HepG2 (cell line): Measurements from ENCODE around the gene MRFAP1. TPM values are rescaled to one million over a fixed set of nuclear protein-coding genes. Genes with fewer than 3 reads are reported as not detected.

Source experiments
- CEBPG ChIP-seq: IDR thresholded peaks from 2 replicates; pipeline ENCODE4 v1.6.1; 2016
- FIP1L1 ChIP-seq: fragments of 200-400 bp; formaldehyde crosslinking; IDR thresholded peaks from 2 replicates; pipeline ENCODE4 v1.6.1; 2018; ENCODE audit warnings: low read depth, mild to moderate bottlenecking, low read length, moderate library complexity, borderline replicate concordance; ENCODE audit not compliant: insufficient read depth
- HDAC6 ChIP-seq: fragments of 200-600 bp; sonication (generic); IDR thresholded peaks from 2 replicates; pipeline ENCODE4 v1.7.0; 2017; ENCODE audit warnings: mild to moderate bottlenecking, antibody characterized with exemption, low read length, low read depth
- HNRNPK ChIP-seq: fragments of 200-400 bp; formaldehyde crosslinking; IDR thresholded peaks from 2 replicates; pipeline ENCODE4 v1.6.1; 2018; ENCODE audit warnings: low read length, low read depth, moderate library complexity, mild to moderate bottlenecking; ENCODE audit not compliant: poor library complexity, severe bottlenecking
- HOXD1 ChIP-seq: sonication (generic); formaldehyde crosslinking; IDR thresholded peaks from 2 replicates; pipeline ENCODE4 v1.5.0; 2020; ENCODE audit warnings: missing genetic modification reagents
- NBN ChIP-seq: fragments of 450-650 bp; conservative IDR thresholded peaks from 2 replicates; pipeline ENCODE4 v1.6.1; 2017
- NCOA1 ChIP-seq: sonication (generic); formaldehyde crosslinking; IDR thresholded peaks from 2 replicates; pipeline ENCODE4 v1.9.0; 2021; ENCODE audit warnings: missing genetic modification reagents
- NFIC ChIP-seq: IDR thresholded peaks from 2 replicates; pipeline ENCODE4 v1.6.1; 2012; ENCODE audit warnings: mild to moderate bottlenecking, low read length, inconsistent platforms
- NRL ChIP-seq: sonication (generic); formaldehyde crosslinking; IDR thresholded peaks from 2 replicates; pipeline ENCODE4 v1.5.0; 2020; ENCODE audit warnings: missing genetic modification reagents, mild to moderate bottlenecking, moderate library complexity, borderline replicate concordance
- SRSF9 ChIP-seq: fragments of 200-400 bp; formaldehyde crosslinking; IDR thresholded peaks from 2 replicates; pipeline ENCODE4 v1.6.1; 2018; ENCODE audit warnings: borderline replicate concordance, mild to moderate bottlenecking, low read depth, low read length; ENCODE audit not compliant: insufficient read depth, poor library complexity, severe bottlenecking
- SSRP1 ChIP-seq: IDR thresholded peaks from 2 replicates; pipeline ENCODE4 v1.6.1; 2016; ENCODE audit warnings: control low read depth
- ZC3H4 ChIP-seq: sonication (generic); formaldehyde crosslinking; IDR thresholded peaks from 2 replicates; pipeline ENCODE4 v1.4.0; 2020; ENCODE audit warnings: missing genetic modification reagents, borderline replicate concordance
- ZFP1 ChIP-seq: IDR thresholded peaks from 2 replicates; pipeline ENCODE4 v1.6.1; 2016
- ZIK1 ChIP-seq: sonication (generic); formaldehyde crosslinking; IDR thresholded peaks from 2 replicates; pipeline ENCODE4 v1.5.0; 2020; ENCODE audit warnings: mild to moderate bottlenecking, low read depth, missing genetic modification reagents, borderline replicate concordance
- ZNF33A ChIP-seq: sonication (generic); formaldehyde crosslinking; IDR thresholded peaks from 2 replicates; pipeline ENCODE4 v1.5.1; 2020; ENCODE audit warnings: missing genetic modification reagents, mild to moderate bottlenecking, moderate library complexity, borderline replicate concordance
- ZNF616 ChIP-seq: sonication (generic); formaldehyde crosslinking; IDR thresholded peaks from 2 replicates; pipeline ENCODE4 v1.5.0; 2020; ENCODE audit warnings: low read depth, mild to moderate bottlenecking, missing genetic modification reagents
- polyA plus RNA-seq, 8 experiments: library from polyadenylated mRNA; depleted of rRNA in 3 of 8; stranded (reverse) in 7 of 8; unstranded in 1 of 8; fragments of >200 nt; fragmentation: Illumina TruSeq in 4 of 8; extraction: Trizol in 4 of 8; gene quantifications; 2 replicates each; pipeline versions ENCODE4 v1.2.1 to v1.2.3, GENCODE V29; 2011 to 2016; ENCODE audit warnings: low read depth in 4 of 8, missing spikeins in 1 of 8, mixed read lengths in 1 of 8; ENCODE audit not compliant: insufficient read depth in 1 of 8
- total RNA-seq, 5 experiments: library from RNA; depleted of rRNA; stranded (reverse); fragments of >200 nt; fragmentation: Illumina TruSeq; extraction: Trizol; gene quantifications; 2 replicates each; pipeline ENCODE4 v1.2.3, GENCODE V29; 2016; ENCODE audit warnings: low read depth in 1 of 5
- TF ChIP-seq, protein P1 (sequence below), 2 experiments: fragments of 450-650 bp in 1 of 2; sonication (generic) in 1 of 2; formaldehyde crosslinking in 1 of 2; IDR thresholded peaks; 2 replicates each; pipeline versions ENCODE4 v1.6.1 to v1.8.0; 2016 to 2022; ENCODE audit warnings: antibody characterized with exemption in 1 of 2, mild to moderate bottlenecking in 1 of 2, missing genetic modification reagents in 1 of 2
- TF ChIP-seq, protein P2 (sequence below): sonication (generic); formaldehyde crosslinking; IDR thresholded peaks from 2 replicates; pipeline ENCODE4 v1.8.0; 2022; ENCODE audit warnings: missing genetic modification reagents, low read depth, mild to moderate bottlenecking, borderline replicate concordance

Gene MRFAP1
- total and polyA plus RNA-seq, 2 of the 13 experiments (the other 11 are each of a cell fraction or from before 2014, with no cell fraction given): 112 to 158 TPM

DNA sequence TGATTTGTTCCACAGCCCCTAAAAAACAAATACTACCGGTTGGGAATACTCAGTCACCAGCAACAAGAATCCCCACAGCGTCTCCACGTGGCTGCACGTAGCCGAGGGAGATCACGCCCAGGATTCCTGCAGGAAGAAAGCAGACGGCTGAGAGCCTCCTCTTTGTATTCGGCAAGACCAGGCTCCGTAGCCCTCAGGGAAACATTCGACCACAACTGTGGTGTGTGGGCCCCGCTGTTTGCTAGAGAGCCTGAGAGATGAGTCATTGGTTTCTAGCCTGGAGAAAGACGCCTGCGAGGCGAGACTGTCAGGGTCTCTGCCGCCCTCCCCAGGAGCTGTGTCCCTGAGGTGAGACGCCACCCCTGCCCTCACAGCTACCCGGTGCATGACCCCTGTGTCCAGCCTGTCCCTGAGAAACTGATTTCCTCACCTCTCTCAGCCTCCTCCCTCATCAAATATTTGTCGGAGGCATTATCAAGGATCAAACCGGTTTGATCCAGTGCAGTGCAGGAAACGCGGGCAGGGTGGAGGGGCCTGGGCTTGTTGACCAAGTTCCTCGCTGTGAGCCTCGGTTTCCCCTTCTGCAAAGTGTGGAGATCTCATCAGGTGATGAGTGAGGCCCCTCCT, 48.5 kb downstream of the MRFAP1 start (continued):
- TF ChIP-seq, protein P1, sequence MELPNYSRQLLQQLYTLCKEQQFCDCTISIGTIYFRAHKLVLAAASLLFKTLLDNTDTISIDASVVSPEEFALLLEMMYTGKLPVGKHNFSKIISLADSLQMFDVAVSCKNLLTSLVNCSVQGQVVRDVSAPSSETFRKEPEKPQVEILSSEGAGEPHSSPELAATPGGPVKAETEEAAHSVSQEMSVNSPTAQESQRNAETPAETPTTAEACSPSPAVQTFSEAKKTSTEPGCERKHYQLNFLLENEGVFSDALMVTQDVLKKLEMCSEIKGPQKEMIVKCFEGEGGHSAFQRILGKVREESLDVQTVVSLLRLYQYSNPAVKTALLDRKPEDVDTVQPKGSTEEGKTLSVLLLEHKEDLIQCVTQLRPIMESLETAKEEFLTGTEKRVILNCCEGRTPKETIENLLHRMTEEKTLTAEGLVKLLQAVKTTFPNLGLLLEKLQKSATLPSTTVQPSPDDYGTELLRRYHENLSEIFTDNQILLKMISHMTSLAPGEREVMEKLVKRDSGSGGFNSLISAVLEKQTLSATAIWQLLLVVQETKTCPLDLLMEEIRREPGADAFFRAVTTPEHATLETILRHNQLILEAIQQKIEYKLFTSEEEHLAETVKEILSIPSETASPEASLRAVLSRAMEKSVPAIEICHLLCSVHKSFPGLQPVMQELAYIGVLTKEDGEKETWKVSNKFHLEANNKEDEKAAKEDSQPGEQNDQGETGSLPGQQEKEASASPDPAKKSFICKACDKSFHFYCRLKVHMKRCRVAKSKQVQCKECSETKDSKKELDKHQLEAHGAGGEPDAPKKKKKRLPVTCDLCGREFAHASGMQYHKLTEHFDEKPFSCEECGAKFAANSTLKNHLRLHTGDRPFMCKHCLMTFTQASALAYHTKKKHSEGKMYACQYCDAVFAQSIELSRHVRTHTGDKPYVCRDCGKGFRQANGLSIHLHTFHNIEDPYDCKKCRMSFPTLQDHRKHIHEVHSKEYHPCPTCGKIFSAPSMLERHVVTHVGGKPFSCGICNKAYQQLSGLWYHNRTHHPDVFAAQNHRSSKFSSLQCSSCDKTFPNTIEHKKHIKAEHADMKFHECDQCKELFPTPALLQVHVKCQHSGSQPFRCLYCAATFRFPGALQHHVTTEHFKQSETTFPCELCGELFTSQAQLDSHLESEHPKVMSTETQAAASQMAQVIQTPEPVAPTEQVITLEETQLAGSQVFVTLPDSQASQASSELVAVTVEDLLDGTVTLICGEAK (IDR thresholded peaks at IDR 0.05): no peak
- TF ChIP-seq, protein P1 (CRISPR knock-in tag; IDR thresholded peaks at IDR 0.05): no peak
- TF ChIP-seq NFIC: no peak
- no peak for TF ChIP-seq NCOA1 (CRISPR knock-in tag)
- TF ChIP-seq NRL: 0 out of 2 replicates have a peak, but pooled peaks have one; percentile 31
- TF ChIP-seq NBN: no peak
- TF ChIP-seq ZNF33A (CRISPR knock-in tag): no peak
- no peak; the same call in 1 of the 2 replicates for TF ChIP-seq ZIK1 (CRISPR knock-in tag)
- TF ChIP-seq ZC3H4 (CRISPR knock-in tag): no peak
- no peak for TF ChIP-seq SSRP1 (CRISPR knock-in tag)
- TF ChIP-seq ZNF616 (CRISPR knock-in tag): peak; percentile 67; the same call in 1 of the 2 replicates
- TF ChIP-seq HDAC6: no peak
- no peak for TF ChIP-seq ZFP1
- TF ChIP-seq HNRNPK: no peak
- no peak for TF ChIP-seq SRSF9
- TF ChIP-seq, protein P2, sequence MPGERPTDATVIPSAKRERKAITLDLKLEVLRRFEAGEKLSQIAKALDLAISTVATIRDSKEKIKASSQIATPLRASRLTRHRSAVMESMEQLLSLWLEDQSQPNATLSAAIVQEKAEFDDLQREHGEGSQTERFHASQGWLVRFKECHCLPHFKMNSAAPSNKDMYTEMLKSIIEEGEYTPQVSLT (CRISPR knock-in tag): no peak
- TF ChIP-seq CEBPG (CRISPR knock-in tag): no peak
- TF ChIP-seq FIP1L1: no peak
- no peak for TF ChIP-seq HOXD1
